GM21717 (cell line): ENCODE data around the gene CD99.
"Not testable (repeated sequence)": the region's sequence is repeated elsewhere in the genome, so short reads cannot be mapped to it uniquely, and the experiment has no call there.

ENCODE experiments used
- ATAC-seq: cut with Tn5 transposase; IDR thresholded peaks from one replicate; pipeline ENCODE4 v1.9.1; 2021; ENCODE audit warnings: mild to moderate bottlenecking, moderate library complexity; ENCODE audit not compliant: unreplicated experiment

CD99 gene

GRCh38 chrX:2675657-2676200 lies 15.4 kb upstream of the CD99 start:
- not testable (repeated sequence) for ATAC-seq

- ATAC-seq, result no peak
These were observed 14.1 kb upstream of the CD99 start for GRCh38 chrX:2676794-2677675.

DNA sequence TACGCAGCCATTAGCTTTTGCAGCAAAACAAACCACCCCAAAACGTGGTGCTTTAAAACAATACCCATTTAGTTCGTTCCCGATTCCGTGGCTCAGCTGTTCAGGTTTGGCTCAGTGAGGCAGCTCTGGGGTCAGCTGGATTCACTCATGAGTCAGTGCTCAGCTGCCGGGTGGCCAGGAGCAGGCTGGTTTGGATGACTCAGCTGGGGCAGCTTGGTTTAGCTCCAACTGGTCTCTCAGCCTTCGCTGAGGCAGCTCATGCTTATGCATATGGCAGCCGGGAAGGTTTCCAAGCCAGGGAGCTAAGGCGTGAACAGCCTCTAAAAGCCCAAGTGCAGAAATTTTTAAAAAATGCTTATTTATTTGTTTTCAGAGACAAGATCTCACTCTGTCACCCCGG lies 13.3 kb upstream of the CD99 start:
- ATAC-seq, result no peak

GRCh38 chrX:2678583-2678982 lies 12.5 kb upstream of the CD99 start:
- no peak for ATAC-seq

GRCh38 chrX:2679534-2680485 lies 11.3 kb upstream of the CD99 start:
- no peak for ATAC-seq

DNA sequence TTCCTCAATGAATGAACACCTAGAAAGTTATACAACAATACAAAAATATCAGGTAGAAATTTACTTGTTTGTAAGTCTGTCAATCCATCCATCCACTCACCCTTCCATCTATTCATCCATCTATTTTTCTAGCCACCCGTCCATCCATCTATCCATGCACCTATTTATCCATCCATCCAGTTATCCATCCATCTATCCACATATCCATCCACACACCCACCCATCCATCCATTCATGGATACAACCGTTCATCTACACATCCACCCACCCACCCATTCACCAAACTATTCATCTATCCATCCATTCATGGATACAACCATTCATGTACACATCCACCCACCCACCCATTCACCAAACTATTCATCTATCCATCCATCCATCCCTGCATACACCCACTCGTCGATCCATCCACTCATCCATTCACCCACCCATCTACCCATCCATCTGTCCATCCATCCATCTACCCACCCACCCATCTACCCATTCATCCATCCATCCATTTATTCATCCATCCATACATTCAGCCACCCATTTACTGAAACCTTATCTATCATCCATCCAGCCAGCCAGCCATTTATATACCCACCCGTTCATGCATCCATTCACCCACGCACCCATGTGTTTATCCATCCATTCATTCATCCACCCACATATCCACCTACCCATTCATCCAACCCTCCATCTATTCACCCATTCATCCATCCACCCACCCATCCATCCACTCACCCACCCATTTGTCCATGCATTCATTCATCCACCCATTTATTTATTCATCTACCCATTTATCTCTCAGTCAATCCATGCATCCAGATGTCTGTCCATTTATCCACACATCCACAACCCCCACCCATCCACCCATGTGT lies 10.4 kb upstream of the CD99 start:
- no peak for ATAC-seq

DNA sequence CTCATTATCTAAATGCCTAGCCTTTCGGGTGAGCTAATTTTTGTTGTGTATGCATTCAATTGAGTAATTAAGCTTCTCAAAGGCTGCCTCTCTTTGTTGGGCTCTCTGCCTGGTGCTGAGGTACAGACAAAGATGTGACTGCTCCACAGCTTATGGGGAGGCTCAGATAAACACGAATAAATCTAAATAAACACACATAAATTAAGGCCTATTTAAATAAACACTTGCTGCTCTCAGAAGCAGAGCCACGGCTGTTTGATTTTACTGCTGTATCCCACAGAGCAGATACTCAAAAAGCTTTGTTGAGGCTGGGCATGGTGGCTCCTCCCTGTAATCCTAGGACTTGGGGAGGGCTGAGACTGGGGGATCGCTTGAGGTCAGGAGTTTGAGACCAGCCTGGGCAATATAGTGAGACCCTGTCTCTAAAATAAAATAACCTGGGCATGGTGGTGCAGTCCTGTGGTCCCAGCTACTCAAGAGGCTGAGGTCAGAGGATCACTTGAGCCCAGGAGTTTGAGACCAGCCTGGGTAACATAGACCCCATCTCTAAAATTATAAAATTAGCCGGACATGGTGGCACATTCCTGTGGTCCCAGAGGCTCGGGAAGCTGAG lies 8.4 kb upstream of the CD99 start:
- no peak for ATAC-seq

GRCh38 chrX:2684256-2684655 lies 6.8 kb upstream of the CD99 start:
- no peak for ATAC-seq

- ATAC-seq, result no peak
These were observed 5.2 kb upstream of the CD99 start for GRCh38 chrX:2685886-2686285.

DNA sequence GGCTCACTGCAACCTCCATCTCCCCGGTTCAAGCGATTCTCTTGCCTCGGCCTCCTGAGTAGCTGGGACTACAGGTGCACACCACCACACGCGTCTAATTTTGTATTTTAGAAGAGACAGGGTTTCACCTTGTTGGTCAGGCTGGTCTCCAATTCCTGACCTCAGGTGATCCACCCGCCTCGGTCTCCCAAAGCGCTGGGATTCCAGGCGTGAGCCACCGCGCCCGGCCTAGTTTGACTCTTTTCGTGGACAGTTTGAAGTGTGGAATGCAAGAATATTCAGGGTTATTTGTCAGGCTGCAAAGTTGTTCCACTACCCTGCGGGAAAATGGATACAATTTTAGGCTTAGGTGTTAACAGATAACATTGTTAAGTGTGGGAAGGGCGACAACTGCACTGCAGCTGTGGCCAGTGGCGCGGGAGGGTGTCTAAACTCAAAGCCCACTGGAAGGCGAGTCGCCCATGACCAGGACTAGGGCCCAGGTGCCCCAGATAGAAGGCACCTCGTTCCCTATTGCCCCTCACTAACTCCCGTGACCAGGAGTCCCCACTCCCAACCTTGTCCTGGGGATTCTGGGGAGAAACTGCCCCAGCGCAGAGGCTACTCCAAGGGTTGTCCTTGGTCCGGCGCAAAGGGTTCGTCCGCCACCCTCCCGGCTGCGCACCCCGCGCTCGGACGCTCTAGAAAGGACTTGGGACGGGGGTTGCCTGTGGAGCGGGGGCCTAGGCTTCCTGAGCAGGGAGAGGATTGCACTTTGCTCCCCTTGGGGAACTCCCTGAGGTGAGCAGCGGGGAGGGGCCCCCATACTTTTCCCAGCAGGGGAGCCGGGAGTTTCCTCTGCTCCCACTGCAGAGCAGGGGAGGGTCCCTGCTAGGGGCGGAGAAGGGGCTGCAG lies 1.1 kb upstream of the CD99 start:
- no peak for ATAC-seq

DNA sequence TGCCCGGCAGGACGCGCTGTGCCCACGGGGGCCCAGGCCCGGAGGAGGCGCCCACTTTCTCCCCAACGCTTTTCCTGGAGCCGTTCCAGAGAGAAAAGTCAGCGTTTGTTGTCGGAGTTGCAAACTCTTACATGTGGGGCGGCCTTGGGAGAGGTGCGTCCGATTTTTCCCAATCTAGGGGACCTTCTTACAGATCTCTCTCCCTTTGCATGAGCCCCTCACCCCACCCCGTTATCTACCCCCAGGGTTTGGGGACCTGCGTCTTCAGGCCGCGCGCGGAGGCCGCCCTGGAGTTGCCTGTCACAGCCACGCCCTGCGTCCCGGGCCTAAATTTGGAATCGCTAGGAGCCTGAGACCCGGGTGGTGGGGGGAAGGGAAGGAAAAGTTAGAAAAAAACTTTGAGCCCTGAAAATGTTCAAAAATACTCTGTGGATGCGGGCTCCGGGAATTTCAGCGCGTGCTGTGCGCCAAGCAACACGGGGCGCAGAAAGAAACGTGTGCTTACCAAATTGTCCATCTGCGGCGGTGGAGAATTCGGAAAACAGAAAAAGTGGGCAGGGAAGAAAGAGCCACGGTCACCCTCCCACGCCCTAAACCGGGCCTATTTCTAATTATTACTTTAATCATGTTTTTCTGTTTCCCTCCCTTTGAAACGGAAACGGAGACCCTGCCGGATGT lies 587 bp downstream of the CD99 start:
- ATAC-seq, result no peak

GRCh38 chrX:2692221-2693112 lies 1.4 kb downstream of the CD99 start:
- no peak for ATAC-seq

- no peak for ATAC-seq
These were observed 2.3 kb downstream of the CD99 start for GRCh38 chrX:2693113-2694002.

DNA sequence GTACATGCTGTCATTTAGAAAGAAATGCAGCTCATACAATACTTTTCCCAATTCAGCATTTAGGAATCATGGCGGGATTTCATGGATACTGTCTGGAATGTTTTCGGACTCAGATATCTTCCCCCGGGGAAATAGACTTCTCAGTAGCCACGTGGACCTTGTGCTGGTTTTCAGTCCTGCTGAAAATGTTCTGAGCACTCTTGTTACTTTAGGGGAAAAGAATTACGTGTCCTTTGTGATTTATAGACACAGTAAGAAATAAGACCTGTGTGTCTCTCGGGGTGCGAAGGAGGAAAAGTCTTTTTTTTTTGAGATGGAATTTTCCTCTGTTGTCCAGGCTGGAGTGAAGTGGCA lies 3.8 kb downstream of the CD99 start:
- ATAC-seq, result no peak

GRCh38 chrX:2696698-2697215 lies 5.7 kb downstream of the CD99 start:
- peak; percentile 90 for ATAC-seq

DNA sequence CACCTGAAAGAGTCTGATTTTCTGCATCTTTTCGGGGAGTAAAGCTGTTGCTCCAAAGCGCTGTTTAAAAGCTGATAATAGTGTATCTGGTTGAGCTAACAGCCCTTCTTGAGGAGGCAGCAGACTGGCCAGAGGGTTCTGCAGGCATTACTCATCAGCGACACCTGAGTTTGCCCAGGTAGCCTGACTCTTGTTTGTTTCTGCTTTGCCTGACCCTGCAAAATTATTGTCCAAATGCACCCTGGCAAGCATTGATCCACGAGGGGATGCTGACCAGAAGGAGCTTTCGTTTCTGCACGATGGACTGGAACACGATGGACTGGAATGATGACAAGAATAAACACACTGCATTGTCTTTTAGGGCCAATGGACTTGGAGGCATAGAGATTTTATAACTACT lies 6.2 kb downstream of the CD99 start:
- ATAC-seq, result peak; percentile 5
